Measurements from ENCODE around the gene SMCR8.

DNA sequence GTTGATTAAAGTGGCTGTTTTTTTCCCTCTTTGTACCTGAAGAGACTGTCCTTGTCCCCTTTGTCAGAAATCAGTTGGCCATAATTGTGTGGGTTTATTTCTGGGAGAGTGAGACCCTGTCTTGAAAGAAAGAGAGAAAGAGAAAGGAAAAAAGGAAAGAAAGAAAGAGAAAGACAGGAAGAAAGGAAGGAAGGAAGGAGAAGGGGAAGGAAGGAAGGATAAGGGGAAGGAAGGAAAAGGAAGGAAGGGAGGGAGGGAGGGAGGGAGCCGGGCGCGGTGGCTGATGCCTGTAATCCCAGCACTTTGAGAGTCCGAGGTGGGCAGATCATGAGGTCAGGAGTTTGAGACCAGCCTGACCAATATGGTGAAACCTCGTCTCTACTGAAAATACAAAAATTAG lies 55.7 kb downstream of the SMCR8 start:
- no peak for TF ChIP-seq EZH2 (IDR thresholded peaks at IDR 0.05; ENCODE audit: borderline replicate concordance, low read depth, low read length, poor library complexity, severe bottlenecking)
- TF ChIP-seq, protein P1, sequence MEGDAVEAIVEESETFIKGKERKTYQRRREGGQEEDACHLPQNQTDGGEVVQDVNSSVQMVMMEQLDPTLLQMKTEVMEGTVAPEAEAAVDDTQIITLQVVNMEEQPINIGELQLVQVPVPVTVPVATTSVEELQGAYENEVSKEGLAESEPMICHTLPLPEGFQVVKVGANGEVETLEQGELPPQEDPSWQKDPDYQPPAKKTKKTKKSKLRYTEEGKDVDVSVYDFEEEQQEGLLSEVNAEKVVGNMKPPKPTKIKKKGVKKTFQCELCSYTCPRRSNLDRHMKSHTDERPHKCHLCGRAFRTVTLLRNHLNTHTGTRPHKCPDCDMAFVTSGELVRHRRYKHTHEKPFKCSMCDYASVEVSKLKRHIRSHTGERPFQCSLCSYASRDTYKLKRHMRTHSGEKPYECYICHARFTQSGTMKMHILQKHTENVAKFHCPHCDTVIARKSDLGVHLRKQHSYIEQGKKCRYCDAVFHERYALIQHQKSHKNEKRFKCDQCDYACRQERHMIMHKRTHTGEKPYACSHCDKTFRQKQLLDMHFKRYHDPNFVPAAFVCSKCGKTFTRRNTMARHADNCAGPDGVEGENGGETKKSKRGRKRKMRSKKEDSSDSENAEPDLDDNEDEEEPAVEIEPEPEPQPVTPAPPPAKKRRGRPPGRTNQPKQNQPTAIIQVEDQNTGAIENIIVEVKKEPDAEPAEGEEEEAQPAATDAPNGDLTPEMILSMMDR (conservative IDR thresholded peaks at IDR 0.05; ENCODE audit: low read depth, low read length), result no peak

All from A673 (cell line).